ENCODE data around the gene CCDC146.
"Not testable (repeated sequence)": the region's sequence is repeated elsewhere in the genome, so short reads cannot be mapped to it uniquely, and the experiment has no call there.

DNA sequence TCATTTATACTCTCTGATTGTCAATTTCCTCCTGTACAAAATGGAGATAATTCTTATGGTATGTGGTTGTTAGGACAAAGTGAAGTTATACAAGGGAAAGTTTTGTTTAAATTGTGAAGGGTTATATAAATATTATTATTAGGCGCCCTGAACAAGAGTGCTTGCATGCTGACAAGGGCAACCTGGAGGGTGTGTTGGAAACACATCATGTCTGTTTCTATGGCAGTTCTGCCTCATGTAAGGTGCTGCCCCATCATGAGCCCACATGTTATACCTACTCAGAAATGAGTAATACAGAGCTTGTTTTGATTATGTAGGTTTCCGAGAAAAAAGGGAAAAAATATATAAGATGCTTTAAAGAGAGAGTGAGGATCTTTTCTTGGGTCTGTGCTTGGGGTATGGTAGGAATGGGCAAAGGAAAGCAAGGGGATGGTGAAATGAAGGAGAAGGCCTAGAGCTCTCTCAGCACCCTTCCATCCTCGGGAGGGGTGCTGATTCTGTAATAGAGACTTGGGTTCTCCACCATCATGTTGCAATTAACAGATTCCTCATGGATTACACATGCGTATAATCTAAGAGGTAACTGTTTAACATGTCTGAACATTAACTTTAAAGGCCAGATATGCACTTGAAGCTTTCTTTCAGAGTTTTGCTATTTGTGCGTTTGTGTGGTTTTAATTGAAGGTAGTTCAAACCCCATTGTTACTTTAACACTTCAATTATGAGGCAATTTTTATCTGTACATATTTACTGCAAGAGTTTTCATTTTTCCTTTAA is 33.4 kb downstream of the CCDC146 start:
- not testable (repeated sequence) for TF ChIP-seq EZH2phosphoT487, EZH2 (IDR thresholded peaks at IDR 0.05)
- TF ChIP-seq, protein P1, sequence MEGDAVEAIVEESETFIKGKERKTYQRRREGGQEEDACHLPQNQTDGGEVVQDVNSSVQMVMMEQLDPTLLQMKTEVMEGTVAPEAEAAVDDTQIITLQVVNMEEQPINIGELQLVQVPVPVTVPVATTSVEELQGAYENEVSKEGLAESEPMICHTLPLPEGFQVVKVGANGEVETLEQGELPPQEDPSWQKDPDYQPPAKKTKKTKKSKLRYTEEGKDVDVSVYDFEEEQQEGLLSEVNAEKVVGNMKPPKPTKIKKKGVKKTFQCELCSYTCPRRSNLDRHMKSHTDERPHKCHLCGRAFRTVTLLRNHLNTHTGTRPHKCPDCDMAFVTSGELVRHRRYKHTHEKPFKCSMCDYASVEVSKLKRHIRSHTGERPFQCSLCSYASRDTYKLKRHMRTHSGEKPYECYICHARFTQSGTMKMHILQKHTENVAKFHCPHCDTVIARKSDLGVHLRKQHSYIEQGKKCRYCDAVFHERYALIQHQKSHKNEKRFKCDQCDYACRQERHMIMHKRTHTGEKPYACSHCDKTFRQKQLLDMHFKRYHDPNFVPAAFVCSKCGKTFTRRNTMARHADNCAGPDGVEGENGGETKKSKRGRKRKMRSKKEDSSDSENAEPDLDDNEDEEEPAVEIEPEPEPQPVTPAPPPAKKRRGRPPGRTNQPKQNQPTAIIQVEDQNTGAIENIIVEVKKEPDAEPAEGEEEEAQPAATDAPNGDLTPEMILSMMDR (IDR thresholded peaks at IDR 0.05): not testable (repeated sequence)
